SK-N-MC (cell line): Measurements from ENCODE around the gene CTNNA2.

Experiments
- EZH2 ChIP-seq: fragments of 200-600 bp; sonication (generic); IDR thresholded peaks from one replicate; pipeline ENCODE4 v1.6.1; 2017; ENCODE audit warnings: antibody characterized with exemption
- POLR2AphosphoS5 ChIP-seq: IDR thresholded peaks from 2 replicates; pipeline ENCODE4 v1.6.1; 2012; ENCODE audit warnings: mild to moderate bottlenecking, low read depth, low read length, borderline replicate concordance

- TF ChIP-seq EZH2 (no peak), POLR2AphosphoS5 (no peak)
Measured at GRCh38 chr2:80153768-80154167, 640.9 kb downstream of the CTNNA2 start.
